GM18867 (cell line): Measurements from ENCODE around the gene FYB1.
"Not testable (repeated sequence)": the region's sequence is repeated elsewhere in the genome, so short reads cannot be mapped to it uniquely, and the experiment has no call there.

ENCODE experiments used
- ATAC-seq: cut with Tn5 transposase; IDR thresholded peaks from one replicate; pipeline ENCODE4 v1.9.1; 2021; ENCODE audit warnings: mild to moderate bottlenecking, moderate library complexity; ENCODE audit not compliant: unreplicated experiment

The FYB1 gene

GRCh38 chr5:39231705-39232525 is 12.6 kb upstream of the FYB1 start:
- peak; percentile 71 for ATAC-seq

DNA sequence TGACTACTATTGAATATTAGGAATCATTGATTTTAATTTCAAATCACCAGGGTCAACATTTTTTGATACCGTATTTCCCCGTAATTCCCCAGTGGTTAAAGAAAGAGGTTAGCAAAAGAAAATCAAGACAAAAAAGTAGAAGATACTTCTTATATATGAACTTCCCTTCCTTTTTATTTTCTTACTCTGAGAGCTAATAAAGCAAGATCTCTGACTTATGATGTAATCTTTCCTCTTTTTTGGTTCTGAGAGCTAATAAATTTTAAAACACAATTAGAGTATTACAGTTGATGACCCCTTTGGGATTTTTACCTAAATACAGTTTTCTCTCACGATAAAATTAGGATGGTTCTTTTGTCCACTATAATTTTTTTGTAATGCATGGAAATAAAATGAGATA is 9.2 kb upstream of the FYB1 start:
- ATAC-seq = no peak

DNA sequence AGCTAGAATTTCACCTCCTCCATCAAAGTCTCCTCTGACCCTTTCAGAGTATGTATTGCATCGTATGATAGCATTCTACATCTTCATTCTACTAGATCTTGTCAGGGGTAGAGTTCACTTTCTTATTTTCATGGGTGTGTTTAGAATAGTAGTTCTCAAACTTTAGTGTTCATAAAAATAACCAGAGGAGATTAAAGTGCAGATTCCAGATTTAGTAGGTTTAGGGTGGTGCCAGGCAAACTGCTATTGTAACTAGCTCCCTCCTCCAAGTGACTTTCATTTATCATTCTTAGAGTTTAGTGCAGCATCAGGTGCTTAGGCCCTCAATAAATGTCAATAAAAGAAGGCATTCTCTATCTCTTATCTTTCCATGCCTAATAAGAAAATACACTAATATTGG is 7.2 kb upstream of the FYB1 start:
- no peak for ATAC-seq

GRCh38 chr5:39226100-39226451 is 6.7 kb upstream of the FYB1 start:
- no peak for ATAC-seq

DNA sequence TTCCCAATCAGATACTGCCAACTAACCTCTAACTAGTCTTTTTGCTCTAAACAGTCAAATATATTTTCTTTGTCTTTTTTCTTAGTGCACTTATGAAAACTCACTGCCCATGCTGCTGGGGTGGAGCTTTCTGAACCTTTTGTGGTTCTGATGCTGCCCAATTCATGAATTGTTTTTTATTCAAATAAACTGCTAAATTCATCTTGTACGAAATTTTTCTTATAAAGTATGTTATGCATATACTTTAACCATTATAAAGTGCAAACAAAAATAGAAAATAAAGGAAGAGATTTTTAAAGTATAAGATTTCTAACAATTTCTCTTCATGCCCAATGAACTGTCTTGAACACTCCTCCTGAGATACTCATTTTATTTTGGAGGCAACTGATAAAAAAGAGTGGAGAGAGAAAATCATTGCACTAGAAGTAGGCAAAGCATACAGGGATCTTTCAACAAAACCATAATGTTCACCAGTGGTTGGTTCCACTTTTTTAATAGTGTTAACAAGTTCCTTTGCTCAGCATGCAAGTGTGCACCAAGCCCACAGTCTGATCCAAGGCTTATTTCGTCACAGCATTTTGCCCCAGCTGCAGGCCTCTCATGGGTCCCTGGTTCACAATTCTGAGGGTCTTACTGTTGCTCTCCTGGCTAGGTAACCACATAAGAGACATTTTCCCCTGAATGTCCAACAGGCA is 6.2 kb upstream of the FYB1 start:
- no peak for ATAC-seq

GRCh38 chr5:39224196-39224761 is 4.9 kb upstream of the FYB1 start:
- ATAC-seq = no peak

- no peak for ATAC-seq
Measured at GRCh38 chr5:39223565-39224156, 4.3 kb upstream of the FYB1 start.

DNA sequence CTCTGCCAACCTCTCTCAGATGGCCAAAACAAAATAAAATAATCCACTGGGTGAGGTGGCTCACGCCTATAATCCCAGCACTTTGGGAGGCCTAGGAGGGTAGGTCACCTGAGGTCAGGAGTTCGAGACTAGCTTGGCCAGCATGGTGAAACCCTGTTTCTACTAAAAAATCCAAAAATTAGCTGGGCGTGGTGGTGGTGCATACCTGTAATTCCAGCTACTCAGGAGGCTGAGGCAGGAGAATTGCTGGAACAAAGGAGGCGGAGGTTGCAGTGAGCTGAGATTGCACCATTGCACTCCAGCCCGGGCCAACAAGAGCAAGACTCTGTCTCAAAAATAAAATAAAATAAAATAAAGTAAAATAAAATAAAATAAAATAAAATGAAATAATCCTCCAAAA is 2.3 kb upstream of the FYB1 start:
- ATAC-seq = not testable (repeated sequence)

- no peak for ATAC-seq
Measured at GRCh38 chr5:39220280-39221030, 1.1 kb upstream of the FYB1 start.

DNA sequence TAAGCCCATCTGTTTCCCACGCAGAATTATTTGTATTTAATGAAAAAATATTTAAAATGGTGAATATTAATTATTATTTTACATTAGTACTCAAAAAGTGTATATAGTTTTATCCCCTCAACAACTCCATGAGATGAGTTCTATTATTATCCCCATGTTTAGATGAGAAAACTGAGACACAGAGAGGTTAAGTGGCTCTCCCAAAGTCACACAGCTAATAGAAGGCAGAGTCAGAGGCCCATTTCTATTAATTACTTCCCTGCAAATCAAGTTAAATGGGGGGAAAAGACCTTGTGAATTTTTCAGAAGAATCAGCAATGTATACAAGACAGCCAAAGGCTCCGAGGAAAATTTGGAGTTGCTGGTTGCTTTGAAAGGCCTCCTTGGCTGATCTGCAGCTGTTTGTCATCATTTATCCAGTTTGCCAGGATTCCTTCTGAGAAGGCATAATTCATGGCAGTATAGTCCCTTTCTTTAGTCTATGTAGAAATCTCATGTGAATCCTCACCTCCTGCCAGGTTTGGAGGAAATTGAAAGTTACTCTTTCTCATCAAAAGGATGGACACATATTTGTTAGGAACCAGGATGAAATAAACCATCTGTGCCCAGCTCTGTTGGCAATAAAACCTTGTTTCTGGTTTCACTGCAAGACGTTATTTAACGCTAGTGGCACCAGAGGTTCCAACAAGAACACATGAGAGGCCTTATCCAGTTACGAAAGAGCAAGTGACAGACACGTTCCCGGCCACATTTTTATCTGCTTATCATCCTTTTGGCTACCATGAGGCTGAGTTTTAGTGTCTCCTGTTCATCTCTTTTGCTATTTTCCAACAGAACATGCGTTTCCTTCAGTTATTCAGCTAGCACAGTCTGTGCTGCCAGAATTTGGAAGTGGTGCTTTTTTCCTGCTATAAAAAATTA is 621 bp downstream of the FYB1 start:
- ATAC-seq = no peak

DNA sequence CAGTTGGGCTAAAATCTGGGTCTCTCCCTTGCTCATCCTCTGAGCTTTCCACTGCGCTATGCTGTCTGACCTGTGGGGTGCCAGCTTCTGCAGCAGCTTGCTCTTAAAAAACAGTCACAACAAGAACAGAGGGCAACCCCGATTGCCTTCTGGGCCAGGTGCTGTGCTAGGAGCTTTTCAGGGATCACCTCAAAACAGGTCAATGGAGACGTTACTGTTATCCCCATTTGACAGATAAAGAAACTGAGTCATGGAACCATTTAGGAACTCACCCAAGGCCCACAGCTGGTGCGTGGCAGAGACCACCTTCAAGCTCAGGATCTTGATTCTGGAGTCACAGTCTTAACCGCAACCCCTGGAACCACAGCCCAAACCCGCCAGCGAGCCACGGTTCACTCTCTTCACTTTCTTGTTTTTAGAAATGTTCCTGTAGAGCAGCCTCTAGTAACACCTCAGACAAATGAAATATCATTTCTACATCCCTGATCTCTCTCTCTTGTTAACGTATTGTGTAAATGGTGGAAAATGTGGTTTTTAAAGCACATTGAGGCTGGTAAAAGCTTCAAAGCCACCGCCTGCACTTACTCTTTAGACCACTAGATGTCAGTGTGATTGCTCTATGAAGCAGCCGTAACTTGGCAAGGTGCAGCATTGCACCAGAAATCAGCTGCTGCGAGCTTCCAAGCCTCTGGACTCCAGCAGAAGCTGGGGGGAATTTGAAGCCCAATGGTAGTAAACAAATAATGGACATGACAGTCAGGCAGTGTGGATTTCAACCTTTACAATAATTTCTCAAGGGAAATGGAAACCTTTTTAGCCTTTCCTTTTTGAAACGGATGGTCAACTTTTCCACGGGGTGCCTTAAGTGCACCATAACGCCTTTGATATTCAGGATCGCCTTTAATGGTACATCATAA is 1.7 kb downstream of the FYB1 start:
- peak; percentile 88 for ATAC-seq

DNA sequence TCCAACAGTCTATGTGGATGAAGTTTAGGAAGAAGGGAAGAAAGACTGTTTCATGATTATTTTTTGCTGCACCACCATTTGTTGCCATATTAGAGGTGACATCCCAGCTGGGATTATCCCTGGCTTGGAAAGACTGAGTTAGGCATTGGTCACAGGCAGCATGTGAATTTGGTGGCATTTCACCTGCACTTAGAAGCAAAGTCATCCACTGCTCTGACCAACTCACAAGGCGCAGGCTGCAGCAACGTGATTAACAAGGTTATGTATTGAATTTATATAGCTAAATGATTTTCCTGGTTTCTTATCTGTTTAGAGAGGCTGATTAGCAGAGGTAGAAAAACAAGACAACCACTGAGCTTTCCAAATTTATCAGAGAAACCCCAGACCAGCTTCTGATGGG is 2.7 kb downstream of the FYB1 start:
- no peak for ATAC-seq

DNA sequence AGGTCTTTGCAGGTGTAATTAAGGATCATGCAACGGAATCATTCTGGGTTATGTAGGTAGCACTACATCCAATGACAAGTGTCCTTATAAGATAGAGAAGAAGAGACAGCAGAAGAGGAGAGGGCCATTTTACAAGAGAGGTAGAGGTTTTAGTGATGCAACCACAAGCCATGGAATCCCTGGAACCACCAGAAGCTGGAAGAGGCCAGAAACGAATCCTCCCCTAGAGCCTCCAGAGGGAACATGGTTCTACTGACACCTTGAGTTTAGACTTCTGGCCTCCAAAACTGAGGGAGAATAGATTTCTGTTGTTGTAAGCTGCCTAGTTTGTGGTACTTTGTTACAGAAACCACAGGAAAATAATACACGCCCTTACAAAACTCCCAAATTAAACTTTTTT is 3.5 kb downstream of the FYB1 start:
- ATAC-seq = no peak

- ATAC-seq = no peak
Measured at GRCh38 chr5:39214912-39215709, 4.3 kb downstream of the FYB1 start.

GRCh38 chr5:39213447-39214207 is 5.7 kb downstream of the FYB1 start:
- no peak for ATAC-seq

GRCh38 chr5:39211773-39212172 is 7.6 kb downstream of the FYB1 start:
- no peak for ATAC-seq

GRCh38 chr5:39209924-39210323 is 9.4 kb downstream of the FYB1 start:
- ATAC-seq = no peak
